Measurements from ENCODE around the gene RNF7. TPM values are rescaled to one million over a fixed set of nuclear protein-coding genes. Genes with fewer than 3 reads are reported as not detected.

RNF7 gene
- total RNA-seq, result 27.9 and 36.2 TPM in 2 replicates

GRCh38 chr3:141738022-141738890, at the start of gene RNF7:
Gene RNF7 (plus strand): TSS chr3:141738298. CDS start chr3:141738342, 44 bp downstream.

GRCh38 chr3:141763088-141763750, 25.1 kb downstream of the RNF7 start, which contains the start of gene GRK7:
Gene GRK7 (plus strand): TSS chr3:141763408. CDS start chr3:141778285, 14,877 bp downstream.

Other genes with a start within 250 kb of the RNF7 start
- gene GRK7, start 25.1 kb downstream of the RNF7 start, total RNA-seq, result 0.07 TPM in 1 of 2 replicates, not detected in the other
- 101 and 164 TPM in 2 replicates for gene ATP1B3, start 138.3 kb downstream of the RNF7 start, total RNA-seq

Data from nasal cavity respiratory epithelium epithelial cell of viscerocranial mucosa (primary cell).